ENCODE results near the gene TANK. TPM values are rescaled to one million over a fixed set of nuclear protein-coding genes. Genes with fewer than 3 reads are reported as not detected.
"Not testable (repeated sequence)": the region's sequence is repeated elsewhere in the genome, so short reads cannot be mapped to it uniquely, and the experiment has no call there.

The TANK gene
- total and polyA plus RNA-seq, 4 donors = 35.2 to 144 (median 61.0) TPM

DNA sequence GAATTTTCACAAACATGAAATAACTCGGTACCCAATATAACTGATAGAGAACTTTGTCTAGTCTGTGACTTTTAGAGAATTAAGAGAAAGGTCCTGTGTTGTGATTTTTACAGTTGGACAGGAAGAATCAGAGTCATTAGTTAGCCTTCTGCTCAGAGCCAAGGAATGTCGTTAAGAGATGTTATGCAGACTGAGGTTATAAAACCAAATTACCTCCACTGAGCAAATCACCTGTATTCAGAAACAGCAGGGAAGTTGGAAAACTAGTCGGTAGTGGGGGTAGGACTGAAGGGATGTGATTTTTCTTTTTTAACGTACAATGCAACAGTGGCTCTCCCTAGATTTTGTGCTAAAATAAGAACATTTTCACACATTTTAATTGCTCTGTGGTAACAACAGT lies 18.5 kb downstream of the TANK start:
- H3K4me1 ChIP-seq (ENCODE audit: control insufficient read depth in 5 of 5, insufficient read depth in 5 of 5, low read length in 5 of 5) = peaks cover 0 to 1% (median 0%) of the 10 kb centered on the region in 5 donors
- H3K4me3 ChIP-seq = no peak overlapping the region
- TF ChIP-seq, protein P1, sequence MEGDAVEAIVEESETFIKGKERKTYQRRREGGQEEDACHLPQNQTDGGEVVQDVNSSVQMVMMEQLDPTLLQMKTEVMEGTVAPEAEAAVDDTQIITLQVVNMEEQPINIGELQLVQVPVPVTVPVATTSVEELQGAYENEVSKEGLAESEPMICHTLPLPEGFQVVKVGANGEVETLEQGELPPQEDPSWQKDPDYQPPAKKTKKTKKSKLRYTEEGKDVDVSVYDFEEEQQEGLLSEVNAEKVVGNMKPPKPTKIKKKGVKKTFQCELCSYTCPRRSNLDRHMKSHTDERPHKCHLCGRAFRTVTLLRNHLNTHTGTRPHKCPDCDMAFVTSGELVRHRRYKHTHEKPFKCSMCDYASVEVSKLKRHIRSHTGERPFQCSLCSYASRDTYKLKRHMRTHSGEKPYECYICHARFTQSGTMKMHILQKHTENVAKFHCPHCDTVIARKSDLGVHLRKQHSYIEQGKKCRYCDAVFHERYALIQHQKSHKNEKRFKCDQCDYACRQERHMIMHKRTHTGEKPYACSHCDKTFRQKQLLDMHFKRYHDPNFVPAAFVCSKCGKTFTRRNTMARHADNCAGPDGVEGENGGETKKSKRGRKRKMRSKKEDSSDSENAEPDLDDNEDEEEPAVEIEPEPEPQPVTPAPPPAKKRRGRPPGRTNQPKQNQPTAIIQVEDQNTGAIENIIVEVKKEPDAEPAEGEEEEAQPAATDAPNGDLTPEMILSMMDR (IDR thresholded peaks at IDR 0.05; ENCODE audit: control extremely low read depth, extremely low read depth) = no peak
- 82 to 90% methylated on average over 4 of the region's 4 CpGs for WGBS, 2 donors
- no peaks in the 10 kb centered on the region for H3K9me3 ChIP-seq (ENCODE audit: control insufficient read depth in 4 of 4, insufficient read depth in 3 of 4, low read length in 3 of 4)
- H3K27ac ChIP-seq (ENCODE audit: low read depth in 1 of 2, low read length in 1 of 2) = no peak overlapping the region
- H3K27me3 ChIP-seq (ENCODE audit: control insufficient read depth in 3 of 3, insufficient read depth in 3 of 3, low read length in 2 of 3) = no peaks in the 10 kb centered on the region
- no peak for ATAC-seq (ENCODE audit: insufficient read depth, low FRiP score)
- peaks cover 11 to 21% (median 15%) of the 10 kb centered on the region in 4 donors for H3K36me3 ChIP-seq (ENCODE audit: control insufficient read depth in 4 of 4, insufficient read depth in 4 of 4, low read length in 4 of 4)
- H3K9ac ChIP-seq (ENCODE audit: insufficient read depth in 1 of 2, low read length in 2 of 2) = no peak overlapping the region
- no peak for DNase-seq

DNA sequence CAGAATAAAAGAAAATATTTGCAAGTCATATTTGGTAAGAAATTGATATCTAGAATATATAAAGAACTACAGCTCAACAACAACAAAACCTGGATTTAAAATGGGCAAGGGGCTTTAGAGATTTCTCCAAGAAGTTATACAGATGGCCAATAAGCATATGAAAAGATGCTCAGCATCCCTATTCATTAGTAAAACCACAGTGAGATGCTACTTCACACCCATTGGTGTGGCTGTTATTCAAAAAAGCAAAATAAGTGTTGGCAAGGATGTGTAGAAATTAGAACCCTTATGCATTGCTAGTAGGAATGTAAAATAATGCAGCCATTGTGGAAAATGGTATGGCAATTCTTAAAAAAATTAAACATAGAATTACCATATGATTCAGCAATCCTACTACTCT lies 29.8 kb downstream of the TANK start:
- no peak for DNase-seq
- H3K27me3 ChIP-seq (ENCODE audit: control insufficient read depth in 3 of 3, insufficient read depth in 3 of 3, low read length in 2 of 3) = no peaks in the 10 kb centered on the region
- TF ChIP-seq, protein P1 (IDR thresholded peaks at IDR 0.05; ENCODE audit: control extremely low read depth, extremely low read depth) = no peak
- ATAC-seq (ENCODE audit: insufficient read depth, low FRiP score) = no peak
- peaks cover 0 to 5% (median 0%) of the 10 kb centered on the region in 5 donors for H3K4me1 ChIP-seq (ENCODE audit: control insufficient read depth in 5 of 5, insufficient read depth in 5 of 5, low read length in 5 of 5)
- H3K9ac ChIP-seq (ENCODE audit: insufficient read depth in 1 of 2, low read length in 2 of 2) = no peak overlapping the region
- no peak overlapping the region for H3K4me3 ChIP-seq
- peaks cover 5 to 14% (median 7%) of the 10 kb centered on the region in 4 donors for H3K36me3 ChIP-seq (ENCODE audit: control insufficient read depth in 4 of 4, insufficient read depth in 4 of 4, low read length in 4 of 4)
- H3K27ac ChIP-seq (ENCODE audit: low read depth in 1 of 2, low read length in 1 of 2) = no peak overlapping the region
- no peaks in the 10 kb centered on the region for H3K9me3 ChIP-seq (ENCODE audit: control insufficient read depth in 4 of 4, insufficient read depth in 3 of 4, low read length in 3 of 4)

DNA sequence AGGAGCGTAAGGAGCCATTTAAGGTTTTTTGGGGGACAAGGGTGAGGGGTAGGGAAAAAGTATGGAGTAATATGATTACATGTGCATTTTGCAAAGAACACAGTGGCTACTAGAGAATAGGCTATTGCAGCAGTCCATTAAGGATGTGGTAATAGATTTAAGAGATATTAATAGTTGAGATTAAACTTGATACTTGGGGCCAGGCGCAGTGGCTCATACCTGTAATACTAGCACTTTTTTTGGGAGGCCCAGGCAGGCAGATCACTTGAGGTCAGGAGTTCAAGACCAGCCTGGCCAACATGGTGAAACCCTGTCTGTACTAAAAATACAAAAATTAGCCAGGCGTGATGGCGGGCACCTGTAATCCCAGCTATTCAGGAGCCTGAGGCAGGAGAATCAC lies 35.4 kb downstream of the TANK start:
- peaks cover 6 to 20% (median 11%) of the 10 kb centered on the region in 4 donors for H3K36me3 ChIP-seq (ENCODE audit: control insufficient read depth in 4 of 4, insufficient read depth in 4 of 4, low read length in 4 of 4)
- H3K9ac ChIP-seq (ENCODE audit: insufficient read depth in 1 of 2, low read length in 2 of 2); H3K9me3 ChIP-seq (ENCODE audit: control insufficient read depth in 4 of 4, insufficient read depth in 3 of 4, low read length in 3 of 4); H3K27ac ChIP-seq (ENCODE audit: low read depth in 1 of 2, low read length in 1 of 2); DNase-seq; H3K4me3 ChIP-seq; H3K4me1 ChIP-seq (ENCODE audit: control insufficient read depth in 5 of 5, insufficient read depth in 5 of 5, low read length in 5 of 5); ATAC-seq (ENCODE audit: insufficient read depth, low FRiP score); H3K27me3 ChIP-seq (ENCODE audit: control insufficient read depth in 3 of 3, insufficient read depth in 3 of 3, low read length in 2 of 3): not testable (repeated sequence)
- WGBS, 2 donors = 98 to 99% methylated on average over 4 of the region's 4 CpGs

DNA sequence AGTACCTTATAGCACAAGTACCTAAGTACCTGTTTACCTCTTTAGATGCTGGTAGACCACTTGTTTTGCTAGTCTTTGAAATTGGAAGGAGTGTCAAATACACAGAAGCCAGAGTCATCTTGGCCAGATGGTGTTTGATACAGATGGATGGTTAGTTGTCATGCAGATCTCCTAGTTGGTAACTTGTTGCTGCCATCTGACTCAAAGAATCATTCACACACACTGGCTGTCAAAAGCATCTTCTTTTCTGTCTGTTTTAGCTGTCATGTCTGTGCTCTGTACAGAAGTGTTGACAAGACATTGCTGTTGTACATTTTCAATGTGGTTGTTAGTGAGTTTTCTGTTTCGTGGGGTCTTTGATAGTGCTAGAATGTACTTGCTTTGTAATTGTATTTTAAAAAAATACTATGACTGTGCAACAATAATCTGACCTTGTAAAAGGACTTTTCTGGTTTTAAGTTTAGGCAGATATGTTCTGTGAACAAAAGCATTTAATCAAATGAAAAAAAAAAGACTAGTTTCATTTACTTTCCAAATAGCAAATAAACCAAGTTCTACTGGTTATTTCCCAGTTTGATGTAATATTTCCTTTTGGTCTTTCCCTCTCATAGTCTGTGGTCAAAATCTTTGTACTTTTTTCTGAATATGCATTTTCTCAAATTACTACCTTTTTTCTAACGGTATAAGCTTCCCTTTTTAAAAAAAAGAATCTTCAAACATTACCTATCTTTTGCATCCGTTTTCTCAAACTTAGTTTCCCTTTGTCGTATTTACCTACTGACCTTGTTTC lies 39.9 kb downstream of the TANK start:
- no peak for ATAC-seq (ENCODE audit: insufficient read depth, low FRiP score)
- Histone ChIP-seq H3K27ac (ENCODE audit: low read depth in 1 of 2, low read length in 1 of 2) (no peak overlapping the region), H3K4me3 (no peak overlapping the region), H3K27me3 (ENCODE audit: control insufficient read depth in 3 of 3, insufficient read depth in 3 of 3, low read length in 2 of 3) (no peaks in the 10 kb centered on the region), H3K4me1 (ENCODE audit: control insufficient read depth in 5 of 5, insufficient read depth in 5 of 5, low read length in 5 of 5) (no peaks in the 10 kb centered on the region), H3K36me3 (ENCODE audit: control insufficient read depth in 4 of 4, insufficient read depth in 4 of 4, low read length in 4 of 4) (peaks cover 9 to 17% (median 12%) of the 10 kb centered on the region in 4 donors), H3K9me3 (ENCODE audit: control insufficient read depth in 4 of 4, insufficient read depth in 3 of 4, low read length in 3 of 4) (no peaks in the 10 kb centered on the region), H3K9ac (ENCODE audit: insufficient read depth in 1 of 2, low read length in 2 of 2) (no peak overlapping the region)
- DNase-seq = no peak
- TF ChIP-seq, protein P1 (IDR thresholded peaks at IDR 0.05; ENCODE audit: control extremely low read depth, extremely low read depth) = no peak
- WGBS, 2 donors = 72 to 80% methylated on average over 4 of the region's 4 CpGs
